NCI-H2227 (cell line): ENCODE data around the gene DDI1.
"Not testable (repeated sequence)": the region's sequence is repeated elsewhere in the genome, so short reads cannot be mapped to it uniquely, and the experiment has no call there.

ENCODE experiments used
- DNase-seq: peaks from one replicate; lab custom pipeline; 2025; ENCODE audit not compliant: unreplicated experiment; lab: John Stamatoyannopoulos, UW

DDI1 gene

GRCh38 chr11:104036995-104037394, 555 bp downstream of the DDI1 start:
- no peak for DNase-seq

- peak; percentile 82 for DNase-seq
Observed at GRCh38 chr11:104041792-104042191, 5.4 kb downstream of the DDI1 start.

GRCh38 chr11:104043142-104043541, 6.7 kb downstream of the DDI1 start:
- DNase-seq, result no peak

- no peak for DNase-seq
Observed at GRCh38 chr11:104043678-104044239, 7.3 kb downstream of the DDI1 start.

GRCh38 chr11:104046331-104046730, 9.9 kb downstream of the DDI1 start:
- no peak for DNase-seq

GRCh38 chr11:104046858-104047257, 10.4 kb downstream of the DDI1 start:
- not testable (repeated sequence) for DNase-seq

- no peak for DNase-seq
Observed at GRCh38 chr11:104049116-104049515, 12.7 kb downstream of the DDI1 start.

GRCh38 chr11:104051778-104052177, 15.3 kb downstream of the DDI1 start:
- no peak for DNase-seq

GRCh38 chr11:104053743-104054478, 17.5 kb downstream of the DDI1 start:
- DNase-seq, result no peak

GRCh38 chr11:104054911-104055529, 18.6 kb downstream of the DDI1 start:
- no peak for DNase-seq

GRCh38 chr11:104055596-104055995, 19.2 kb downstream of the DDI1 start:
- DNase-seq, result peak; percentile 8

GRCh38 chr11:104057908-104058307, 21.5 kb downstream of the DDI1 start:
- no peak for DNase-seq

- no peak for DNase-seq
Observed at GRCh38 chr11:104058680-104059079, 22.2 kb downstream of the DDI1 start.

GRCh38 chr11:104060004-104060794, 23.8 kb downstream of the DDI1 start:
- DNase-seq, result no peak

- no peak for DNase-seq
Observed at GRCh38 chr11:104060820-104061219, 24.4 kb downstream of the DDI1 start.

GRCh38 chr11:104061853-104062521, 25.5 kb downstream of the DDI1 start:
- no peak for DNase-seq

- no peak for DNase-seq
Observed at GRCh38 chr11:104064034-104064630, 27.7 kb downstream of the DDI1 start.

- no peak for DNase-seq
Observed at GRCh38 chr11:104067534-104067933, 31.1 kb downstream of the DDI1 start.

GRCh38 chr11:104073950-104074705, 37.7 kb downstream of the DDI1 start:
- no peak for DNase-seq

GRCh38 chr11:104075091-104075490, 38.7 kb downstream of the DDI1 start:
- DNase-seq, result no peak
